GM18951 (cell line): ENCODE measurements around the gene EYS.
"Not testable (repeated sequence)": the region's sequence is repeated elsewhere in the genome, so short reads cannot be mapped to it uniquely, and the experiment has no call there.

Experiments used
- POLR2A ChIP-seq: IDR thresholded peaks from 4 replicates; pipeline ENCODE4 v1.6.1; 2011; ENCODE audit warnings: mild to moderate bottlenecking; ENCODE audit not compliant: insufficient read length, insufficient read depth; ENCODE audit errors: extremely low read depth
- in situ Hi-C: fragments of 300-500 bp; cut with MboI; formaldehyde crosslinking; loops from one replicate; pipeline ENCODE4 v1.12.0; 2022; ENCODE audit warnings: low sequenced_read_pairs, mixed read lengths, inconsistent platforms; ENCODE audit not compliant: unreplicated experiment

EYS gene

DNA sequence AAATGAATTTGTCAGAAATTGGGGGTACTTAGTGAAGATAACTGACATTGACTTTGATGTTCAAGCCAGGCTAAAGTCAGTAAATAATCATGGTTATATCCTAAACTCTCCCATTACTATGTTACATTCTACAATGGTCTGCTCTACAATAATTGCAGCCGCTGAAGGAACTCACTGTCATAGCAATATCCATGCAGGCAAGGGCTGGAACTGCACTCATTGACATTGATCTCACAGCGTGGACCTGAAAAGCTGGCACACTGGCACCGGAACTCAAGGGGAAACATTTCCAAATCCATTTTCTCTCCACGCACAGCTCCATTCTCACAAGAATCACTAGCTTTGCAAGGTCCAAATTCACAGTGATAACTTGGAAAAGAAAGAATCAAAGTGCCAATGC lies 702.7 kb downstream of the EYS start:
- TF ChIP-seq POLR2A = no peak
- in situ Hi-C loops = no loop called here

DNA sequence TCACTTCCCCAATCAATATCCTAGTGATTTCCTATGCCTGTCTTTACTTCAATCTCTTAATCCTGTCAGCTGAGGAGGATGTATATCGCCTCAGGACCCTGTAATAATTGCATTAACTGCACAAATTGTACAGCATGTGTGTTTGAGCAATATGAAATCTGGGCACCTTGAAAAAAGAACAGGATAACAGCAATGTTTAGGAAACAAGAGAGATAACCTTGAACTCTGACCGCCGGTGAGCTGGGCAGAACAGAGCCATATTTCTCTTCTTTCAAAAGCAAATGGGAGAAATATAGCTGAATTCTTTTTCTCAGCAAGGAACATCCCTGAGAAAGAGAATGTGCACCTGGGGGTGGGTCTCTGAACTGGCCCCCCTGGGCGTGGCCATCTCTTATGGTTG lies 704.1 kb downstream of the EYS start:
- in situ Hi-C loops = not testable (repeated sequence)

DNA sequence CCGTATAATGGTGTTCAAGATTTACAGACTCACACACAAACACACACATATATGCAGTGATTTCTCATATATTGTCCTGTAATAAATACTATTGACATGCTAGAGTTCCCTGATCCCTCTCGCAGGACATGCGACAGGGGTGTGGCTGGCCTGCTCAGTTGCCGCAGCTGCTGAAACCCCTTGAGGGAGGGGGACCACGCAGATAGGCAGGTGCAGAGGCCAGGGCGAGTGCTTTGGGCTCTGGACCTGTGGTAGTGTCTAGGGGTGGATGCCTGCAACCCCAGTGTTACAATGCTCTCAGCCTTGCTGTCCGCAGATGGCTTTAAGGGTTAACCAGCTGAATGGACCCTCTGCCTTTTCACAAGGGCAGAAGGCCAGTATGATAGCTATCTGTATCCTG lies 706.2 kb downstream of the EYS start:
- no peak for TF ChIP-seq POLR2A

DNA sequence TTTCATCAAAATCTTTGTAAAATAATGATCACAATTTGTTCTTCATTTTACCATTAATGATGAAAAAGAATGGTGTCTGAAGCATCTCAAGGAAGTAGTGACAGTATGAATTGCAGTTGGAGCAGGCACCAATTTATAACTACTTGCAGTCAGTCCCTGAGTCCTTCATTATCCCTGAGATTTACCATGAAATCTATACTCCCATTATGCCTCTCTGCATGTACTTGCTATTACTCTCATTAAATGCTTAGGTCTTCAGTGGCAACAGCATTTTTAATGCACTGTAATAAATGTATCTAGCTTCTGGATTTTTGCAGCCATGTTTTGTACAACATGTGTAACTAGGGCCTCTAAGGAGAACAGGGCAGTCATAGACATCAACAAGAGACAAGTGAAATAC lies 708.8 kb downstream of the EYS start:
- no peak for TF ChIP-seq POLR2A
- in situ Hi-C loops = no loop called here

More for the DNA sequence above, 706.2 kb downstream of the EYS start:
- in situ Hi-C loops = no loop called here

DNA sequence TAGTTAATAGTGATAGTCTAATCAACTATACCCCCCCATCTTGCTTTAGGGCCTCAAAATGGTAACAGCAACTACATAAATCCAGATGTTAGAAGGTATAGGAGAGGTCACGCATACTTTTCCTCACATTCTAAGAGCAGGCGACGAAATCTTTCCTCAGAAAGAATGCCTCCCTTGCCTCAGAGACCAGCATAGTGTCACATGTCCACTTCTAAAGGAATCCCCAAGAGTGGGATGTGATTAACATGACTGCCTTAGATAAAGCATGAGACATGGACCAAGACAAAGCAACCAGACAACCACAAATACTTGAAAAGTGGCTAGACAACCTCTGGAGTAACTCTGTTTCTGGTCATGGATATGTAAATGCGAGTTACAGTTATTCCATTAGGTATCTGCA lies 710.7 kb downstream of the EYS start:
- in situ Hi-C loops = no loop called here
- no peak for TF ChIP-seq POLR2A

DNA sequence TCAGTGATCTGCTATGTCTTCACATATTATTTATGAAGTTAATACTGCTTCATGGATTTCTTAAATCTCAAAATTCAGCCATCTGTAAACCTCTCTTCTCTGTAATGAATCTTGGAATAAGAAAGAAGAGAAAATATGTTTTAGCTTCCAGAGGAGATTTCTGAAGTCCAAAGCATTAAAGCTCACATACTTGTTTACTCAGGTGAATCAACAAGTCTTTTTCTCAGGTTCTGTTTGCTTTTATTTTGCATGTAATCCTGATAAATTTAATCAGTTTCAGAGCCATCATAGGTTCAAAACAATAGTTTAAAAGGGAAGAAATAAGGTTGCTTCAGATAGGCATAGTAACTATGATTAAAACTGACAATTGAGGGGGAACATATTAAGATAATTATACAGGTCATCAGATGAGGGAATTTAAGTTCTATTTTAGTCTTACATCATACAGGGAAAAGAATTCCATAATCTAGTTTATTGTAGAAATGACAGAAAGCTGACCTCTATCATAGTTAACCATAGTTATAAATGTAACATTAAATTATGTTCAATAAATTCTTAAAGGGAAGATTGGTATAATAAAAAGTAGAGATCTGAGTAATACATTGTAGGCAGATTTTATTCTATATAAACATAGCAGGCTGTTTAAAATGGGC lies 716.2 kb downstream of the EYS start:
- no peak for TF ChIP-seq POLR2A
- in situ Hi-C loops = no loop called here

DNA sequence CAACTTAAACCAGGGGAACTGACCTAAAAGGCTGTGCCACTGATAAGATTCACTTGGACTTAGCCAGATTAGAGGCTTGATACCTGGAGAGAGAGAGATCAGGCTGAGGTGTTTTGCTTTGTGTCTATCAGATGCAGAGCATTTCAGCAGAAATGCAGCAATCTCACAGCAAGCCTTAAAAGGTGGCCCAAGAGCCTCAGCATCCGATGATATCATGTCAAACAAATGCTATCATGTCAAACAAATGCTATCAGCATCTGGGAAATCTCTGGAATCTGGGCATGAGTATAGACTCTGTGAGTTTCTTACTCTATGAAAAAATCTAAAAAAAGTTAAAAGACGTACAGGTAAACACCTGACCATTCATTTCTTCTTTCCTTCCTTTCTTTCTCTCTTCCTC lies 718.9 kb downstream of the EYS start:
- no peak for TF ChIP-seq POLR2A
- in situ Hi-C loops = no loop called here

DNA sequence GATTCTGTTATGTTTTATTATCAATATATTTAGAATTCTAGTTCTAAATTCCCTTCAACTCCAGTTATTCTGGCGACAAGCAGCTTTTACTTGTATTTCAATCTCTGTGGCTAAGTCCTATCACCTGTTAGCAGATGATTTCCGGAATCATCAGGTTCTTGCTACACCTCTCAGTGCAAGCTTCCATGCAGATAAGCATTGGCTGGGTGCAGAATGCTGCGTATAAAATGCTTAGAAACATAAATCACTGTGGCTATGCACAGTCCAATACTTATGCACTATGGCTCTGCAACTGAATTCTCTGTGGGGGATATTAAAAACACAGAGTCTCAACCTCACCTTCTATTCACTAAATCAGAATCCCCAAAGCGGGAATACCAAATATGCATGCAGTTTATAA lies 720.0 kb downstream of the EYS start:
- TF ChIP-seq POLR2A = no peak
- in situ Hi-C loops = no loop called here

DNA sequence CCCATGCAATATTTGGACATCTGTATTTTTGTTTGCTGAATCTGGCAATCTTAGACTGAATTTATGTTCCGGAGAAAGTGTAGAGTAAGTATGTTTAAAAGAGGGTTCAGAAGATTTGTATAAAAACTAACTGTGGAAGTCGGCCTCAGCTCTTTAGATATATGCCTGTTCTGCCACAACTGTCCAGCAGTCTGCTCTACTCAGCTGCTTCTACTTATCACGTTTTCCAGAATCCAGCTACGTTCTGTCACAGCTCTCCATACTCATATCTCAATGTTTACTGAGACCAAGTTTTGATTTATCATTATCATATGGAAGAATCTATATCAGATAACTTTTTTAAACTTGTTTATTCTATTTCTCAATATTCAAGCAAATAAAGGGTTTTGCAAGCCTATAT lies 721.3 kb downstream of the EYS start:
- in situ Hi-C loops = no loop called here
- TF ChIP-seq POLR2A = no peak

DNA sequence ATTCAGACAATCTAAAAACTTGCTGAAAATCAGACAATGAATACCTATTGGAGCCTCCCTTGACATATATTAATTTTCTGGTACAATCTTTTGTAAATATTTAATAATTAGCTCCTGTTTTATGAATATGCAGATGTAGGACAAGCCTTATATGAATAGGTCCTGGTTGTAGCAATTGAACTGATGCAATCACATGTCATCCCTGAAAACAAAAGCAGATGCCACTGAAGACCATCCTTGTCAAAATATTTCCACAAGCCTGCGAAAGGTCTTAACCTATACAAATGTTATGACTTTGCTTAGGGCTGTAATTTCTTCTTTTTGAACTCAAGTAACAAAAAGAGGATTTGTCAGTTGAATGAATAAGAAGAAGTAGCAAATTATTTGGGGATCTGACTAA lies 722.1 kb downstream of the EYS start:
- in situ Hi-C loops = no loop called here
- no peak for TF ChIP-seq POLR2A

DNA sequence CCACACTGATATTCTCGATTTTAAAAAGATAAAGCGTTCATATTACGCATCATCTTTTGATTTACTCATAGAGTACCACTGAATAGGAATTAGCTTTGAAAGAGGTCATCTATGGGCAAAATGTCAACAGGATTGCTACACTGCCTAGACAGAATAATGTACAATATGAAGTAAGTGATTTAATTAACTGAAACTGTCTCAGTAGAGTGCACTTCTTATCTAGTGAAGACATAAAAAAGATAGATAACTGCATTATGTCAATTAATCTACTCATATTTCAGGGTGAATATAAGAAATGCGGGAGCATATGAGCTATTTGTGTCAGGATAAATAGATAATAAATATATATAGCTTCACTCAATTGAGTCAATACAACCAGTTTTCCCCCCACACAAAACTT lies 723.9 kb downstream of the EYS start:
- in situ Hi-C loops = no loop called here
- no peak for TF ChIP-seq POLR2A

DNA sequence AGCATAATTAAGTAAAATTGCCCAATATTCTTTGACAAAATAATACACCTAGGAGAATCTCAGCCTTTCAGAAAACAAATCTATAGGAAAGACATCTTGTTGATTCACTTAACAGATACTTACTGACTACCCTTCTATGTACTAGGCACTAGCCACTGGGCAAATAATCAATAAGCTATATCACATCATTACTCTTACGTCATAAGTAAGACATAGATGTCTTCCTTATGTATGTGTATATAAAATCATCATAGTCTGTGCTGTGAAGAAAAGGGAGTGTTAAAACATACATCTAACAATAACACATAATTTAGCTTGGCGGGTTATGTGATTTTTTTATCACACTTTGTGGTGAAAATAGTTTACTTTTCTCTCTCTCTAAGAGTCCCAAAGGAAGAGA lies 733.9 kb downstream of the EYS start:
- TF ChIP-seq POLR2A = no peak
- in situ Hi-C loops = no loop called here

DNA sequence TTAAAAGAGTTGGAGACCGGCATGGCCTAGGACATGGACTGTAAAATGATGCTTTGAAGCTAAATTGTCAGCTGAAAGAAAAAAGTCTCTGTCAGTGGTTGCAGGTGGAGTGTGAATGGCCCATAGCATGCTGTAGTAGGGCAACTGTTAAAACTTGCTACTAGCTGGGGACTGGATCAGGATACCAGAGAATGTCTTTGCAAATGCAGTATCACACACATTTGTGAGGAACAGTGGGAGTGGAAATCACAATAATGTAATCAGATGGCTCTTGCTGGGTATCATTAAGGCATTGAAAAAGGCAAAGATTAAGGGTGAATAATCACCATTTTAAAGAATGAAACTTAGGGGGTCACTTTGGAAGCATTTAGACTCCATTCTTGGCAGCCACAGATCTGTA lies 737.9 kb downstream of the EYS start:
- TF ChIP-seq POLR2A = no peak
- in situ Hi-C loops = no loop called here

DNA sequence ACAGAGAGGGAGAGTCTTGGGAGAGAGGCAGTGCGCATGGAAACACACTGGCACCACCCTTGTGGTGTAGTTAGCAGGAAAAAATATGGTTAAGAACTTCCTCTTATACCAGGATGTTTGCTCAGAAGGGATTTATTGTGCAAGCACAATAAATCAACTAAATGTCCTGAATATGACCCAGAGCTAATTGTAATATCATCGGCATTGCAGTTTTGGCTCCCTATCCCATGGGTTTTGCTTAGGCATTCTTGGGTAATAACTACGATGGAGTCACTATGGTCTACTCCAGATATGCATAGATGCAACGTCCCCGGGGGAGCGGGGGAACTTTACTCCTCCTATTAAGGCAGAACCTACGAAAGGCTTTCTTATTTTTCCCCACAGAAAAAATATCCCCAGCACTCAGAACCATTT lies 751.6 kb downstream of the EYS start:
- TF ChIP-seq POLR2A = no peak

DNA sequence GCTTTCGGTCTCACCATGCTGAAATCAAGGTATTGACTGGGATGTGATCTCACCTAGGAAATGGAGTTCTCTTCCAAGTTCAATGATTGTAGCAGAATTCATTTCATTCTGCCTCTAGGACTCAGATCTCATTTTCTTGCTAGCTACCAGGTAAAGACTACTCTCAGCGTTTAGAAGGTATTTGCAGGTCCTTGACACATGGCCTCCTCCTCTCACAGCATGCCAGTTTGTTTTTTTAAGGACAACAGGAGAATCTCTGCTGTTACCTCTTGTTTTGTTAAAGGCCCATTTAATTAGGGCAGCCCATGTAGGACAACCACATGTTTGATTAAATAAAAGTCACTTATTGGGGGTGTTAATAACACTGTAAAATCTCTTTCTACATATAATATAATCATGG lies 757.8 kb downstream of the EYS start:
- TF ChIP-seq POLR2A = no peak
- in situ Hi-C loops = no loop called here

More for the DNA sequence above, 751.6 kb downstream of the EYS start:
- in situ Hi-C loops = no loop called here

DNA sequence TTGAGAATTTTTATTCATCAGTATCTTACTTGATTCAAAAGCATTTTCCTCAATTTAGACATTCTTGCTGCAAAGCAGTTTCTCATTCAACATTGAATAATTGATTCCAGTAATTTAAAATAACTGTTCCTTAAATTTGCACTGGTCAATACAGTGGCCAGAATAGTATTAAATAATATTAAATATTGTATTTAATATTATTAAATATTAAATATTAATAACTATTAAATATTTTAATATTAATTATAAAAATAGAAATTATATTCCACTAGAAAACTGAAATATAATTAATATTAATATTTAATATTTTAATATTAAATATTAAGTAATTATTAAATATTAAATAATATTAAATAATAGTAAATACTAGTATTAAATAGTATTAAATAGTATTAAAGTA lies 758.8 kb downstream of the EYS start:
- in situ Hi-C loops = no loop called here
- TF ChIP-seq POLR2A = no peak

DNA sequence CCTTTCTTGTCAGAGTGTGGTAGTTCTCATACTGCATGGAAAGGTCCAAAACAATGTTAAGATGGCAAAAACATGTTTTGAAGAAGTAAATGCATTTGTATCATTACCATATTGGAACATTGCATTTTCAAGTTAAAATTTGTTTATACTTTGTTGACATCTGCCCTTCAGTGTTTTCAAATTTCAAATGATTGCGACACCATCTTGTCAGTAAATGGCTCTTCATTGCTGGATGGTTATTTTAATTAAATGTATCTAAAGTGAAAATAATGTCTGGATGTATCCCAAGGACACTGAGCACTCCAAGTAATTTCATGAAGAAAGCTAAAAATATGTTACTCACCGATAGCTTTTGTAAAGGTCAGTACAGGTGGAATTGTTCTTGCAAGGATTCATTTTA lies 761.6 kb downstream of the EYS start:
- in situ Hi-C loops = no loop called here
- no peak for TF ChIP-seq POLR2A
